Neural cell (in vitro differentiated cells): ENCODE data around the gene METTL6. TPM values are rescaled to one million over a fixed set of nuclear protein-coding genes. Genes with fewer than 3 reads are reported as not detected.

Experiments used
- H2AFZ ChIP-seq: fragments of 200-600, 300-800 bp; sonication (generic), shearing (Covaris generic); 2 replicates; pipeline ENCODE4 v1.6.0; 2014; ENCODE audit warnings: low read depth, mild to moderate bottlenecking, antibody characterized with exemption, low read length, moderate library complexity
- H3F3A ChIP-seq: fragments of 200-600 bp; shearing (Covaris generic); 2 replicates; pipeline ENCODE4 v1.6.1; 2016; ENCODE audit warnings: mild to moderate bottlenecking, moderate library complexity, mixed read lengths, antibody characterized with exemption, low read length; ENCODE audit not compliant: insufficient read depth, poor library complexity, severe bottlenecking
- H3K27ac ChIP-seq: fragments of 200-600, 300-800 bp; sonication (generic), shearing (Covaris generic); 2 replicates; pipeline ENCODE4 v1.5.1; 2014; ENCODE audit warnings: mild to moderate bottlenecking, low read length, moderate library complexity
- H3K27me3 ChIP-seq: fragments of 300-800, 200-600 bp; sonication (generic), shearing (Covaris generic); 2 replicates; pipeline ENCODE4 v1.6.0; 2014; ENCODE audit warnings: mild to moderate bottlenecking, low read depth, low read length, moderate library complexity; ENCODE audit not compliant: insufficient read depth
- H3K36me3 ChIP-seq: fragments of 300-800, 200-600 bp; sonication (generic), shearing (Covaris generic); 2 replicates; pipeline ENCODE4 v1.5.1; 2014; ENCODE audit warnings: mild to moderate bottlenecking, antibody characterized with exemption, low read length, moderate library complexity; ENCODE audit not compliant: insufficient read depth
- H3K4me2 ChIP-seq: fragments of 300-800, 200-600 bp; sonication (generic), shearing (Covaris generic); 2 replicates; pipeline ENCODE4 v1.6.0; 2014; ENCODE audit warnings: mild to moderate bottlenecking, low read length
- H3K4me3 ChIP-seq: fragments of 300-800, 200-600 bp; sonication (generic), shearing (Covaris generic); 2 replicates; pipeline ENCODE4 v1.5.1; 2014; ENCODE audit warnings: mild to moderate bottlenecking, low read length, moderate library complexity
- H3K79me2 ChIP-seq: fragments of 200-600 bp; shearing (Covaris generic); replicated peaks from 2 replicates; pipeline ENCODE4 v1.6.0; 2014; ENCODE audit warnings: mild to moderate bottlenecking, low read length, moderate library complexity; ENCODE audit not compliant: insufficient read depth
- H3K9ac ChIP-seq: fragments of 300-800, 200-600 bp; sonication (generic), shearing (Covaris generic); 2 replicates; pipeline ENCODE4 v1.6.1; 2016; ENCODE audit warnings: mild to moderate bottlenecking, low read length, mixed read lengths
- H3K9me2 ChIP-seq: fragments of 200-600 bp; shearing (Covaris generic); 2 replicates; pipeline ENCODE4 v1.6.1; 2016; ENCODE audit warnings: mild to moderate bottlenecking, low read length, mixed read lengths; ENCODE audit not compliant: insufficient read depth
- H3K9me3 ChIP-seq: fragments of 200-600, 300-800 bp; sonication (generic), shearing (Covaris generic); 2 replicates; pipeline ENCODE4 v1.6.1; 2016; ENCODE audit warnings: mild to moderate bottlenecking, mixed run types, low read length, moderate library complexity, mixed read lengths
- H4K20me1 ChIP-seq: fragments of 200-600 bp; shearing (Covaris generic); 2 replicates; pipeline ENCODE4 v1.6.1; 2016; ENCODE audit warnings: mild to moderate bottlenecking, mixed run types; ENCODE audit not compliant: insufficient read depth
- CTCF ChIP-seq: fragments of 450-650 bp; IDR thresholded peaks from 2 replicates; pipeline ENCODE4 v1.5.1; 2014; ENCODE audit warnings: antibody characterized with exemption, mild to moderate bottlenecking, moderate library complexity; ENCODE audit not compliant: poor library complexity, severe bottlenecking
- EP300 ChIP-seq: fragments of 450-650 bp; conservative IDR thresholded peaks from 2 replicates; pipeline ENCODE4 v1.6.1; 2014; ENCODE audit warnings: antibody characterized with exemption, mild to moderate bottlenecking, moderate library complexity; ENCODE audit not compliant: poor library complexity, severe bottlenecking
- EZH2 ChIP-seq: fragments of 200-600, 300-800 bp; shearing (Covaris generic), sonication (generic); IDR thresholded peaks from 2 replicates; pipeline ENCODE4 v1.6.1; 2014; ENCODE audit warnings: antibody characterized with exemption, low read length, borderline replicate concordance, mild to moderate bottlenecking; ENCODE audit not compliant: insufficient read depth, poor library complexity, severe bottlenecking
- MXI1 ChIP-seq: fragments of 450-650 bp; conservative IDR thresholded peaks from 2 replicates; pipeline ENCODE4 v1.6.1; 2014; ENCODE audit warnings: antibody characterized with exemption, mild to moderate bottlenecking; ENCODE audit not compliant: poor library complexity, severe bottlenecking
- POLR2AphosphoS5 ChIP-seq: IDR thresholded peaks from 2 replicates; pipeline ENCODE4 v1.6.1; 2012
- RAD21 ChIP-seq: fragments of 450-650 bp; conservative IDR thresholded peaks from 2 replicates; pipeline ENCODE4 v1.6.1; 2014; ENCODE audit warnings: antibody characterized with exemption, mild to moderate bottlenecking, moderate library complexity
- REST ChIP-seq: IDR thresholded peaks from 2 replicates; pipeline ENCODE4 v1.6.1; 2012; ENCODE audit warnings: borderline replicate concordance
- SMC3 ChIP-seq: fragments of 450-650 bp; conservative IDR thresholded peaks from 2 replicates; pipeline ENCODE4 v1.6.1; 2014; ENCODE audit warnings: antibody characterized with exemption, mild to moderate bottlenecking, moderate library complexity; ENCODE audit not compliant: poor library complexity
- TAF1 ChIP-seq: IDR thresholded peaks from 2 replicates; pipeline ENCODE4 v1.6.1; 2012; ENCODE audit warnings: low read depth
- polyA plus RNA-seq: library from polyadenylated mRNA; depleted of rRNA; stranded (reverse); fragments of >200 nt; gene quantifications from 2 replicates; pipeline ENCODE4 v1.2.3, GENCODE V29; 2014

Gene METTL6
- polyA plus RNA-seq, 1 donor from 2014 or later = 60.8 TPM

DNA sequence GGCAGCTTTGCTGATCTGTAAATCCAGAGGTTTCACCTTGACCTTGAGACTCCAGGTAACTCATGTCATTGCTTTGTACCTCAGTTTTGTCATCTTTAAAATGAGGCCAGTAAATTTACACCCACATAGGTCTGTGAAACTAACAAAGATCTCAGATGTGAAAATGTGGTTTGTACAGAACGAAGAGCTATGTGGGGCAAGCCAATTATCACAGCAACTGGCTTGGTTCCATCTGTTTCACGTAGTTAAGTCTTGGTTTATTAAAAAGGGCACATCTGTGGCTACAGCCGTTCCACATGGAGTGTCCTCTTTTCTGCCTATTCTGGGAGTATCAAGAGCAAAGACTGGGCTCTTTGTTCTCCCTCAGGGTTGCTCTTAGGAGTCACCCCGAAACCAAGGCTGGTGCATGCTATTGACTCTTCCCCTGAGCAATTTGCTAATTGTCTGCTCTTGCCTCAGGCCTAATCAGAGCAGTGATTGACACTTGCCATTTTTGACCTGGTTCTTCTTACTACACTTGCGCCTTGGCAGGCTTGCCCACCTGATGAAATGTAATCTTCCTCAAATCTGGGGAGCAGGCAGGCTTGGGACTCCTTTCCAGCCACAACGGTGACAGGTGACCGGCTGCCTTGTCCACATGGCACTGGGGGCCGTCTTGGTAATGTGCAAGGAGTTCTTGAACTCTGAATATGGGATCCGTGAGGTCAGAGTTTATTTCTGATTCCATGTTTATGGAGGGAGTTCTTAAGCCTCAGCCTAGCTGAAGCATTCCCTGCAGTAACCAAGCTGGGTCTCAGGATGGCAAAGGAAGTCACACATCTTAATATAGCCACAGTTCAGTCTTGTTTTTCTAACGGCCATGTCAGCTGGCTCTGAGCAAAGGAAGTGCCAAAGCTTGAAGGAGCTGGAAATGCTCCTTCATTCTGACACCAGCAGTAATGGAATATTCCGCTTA is 40.2 kb upstream of the METTL6 start:
- Histone ChIP-seq H3K79me2 (no peaks in the 10 kb centered on the region), H3K9ac (no peak overlapping the region), H3K36me3 (no peaks in the 10 kb centered on the region), H3K4me3 (no peak overlapping the region), H3K27me3 (no peaks in the 10 kb centered on the region), H3K4me2 (no peak overlapping the region), H3F3A (no peaks in the 10 kb centered on the region), H3K9me3 (no peaks in the 10 kb centered on the region), H3K9me2 (no peaks in the 10 kb centered on the region), H2AFZ (no peak overlapping the region), H4K20me1 (no peaks in the 10 kb centered on the region), H3K27ac (no peak overlapping the region)
- TF ChIP-seq TAF1 = no peak
- no peak for TF ChIP-seq CTCF
- no peak for TF ChIP-seq EZH2
- TF ChIP-seq MXI1 = no peak
- TF ChIP-seq SMC3 = no peak
- TF ChIP-seq RAD21 = no peak
- no peak for TF ChIP-seq REST
- no peak for TF ChIP-seq EP300
- TF ChIP-seq POLR2AphosphoS5 = no peak

- H4K20me1 ChIP-seq = no peaks in the 10 kb centered on the region
- TF ChIP-seq SMC3 (no peak), CTCF (no peak), EZH2 (no peak), MXI1 (no peak), TAF1 (no peak), RAD21 (no peak), EP300 (no peak)
- H3K4me2 ChIP-seq = no peak overlapping the region
- H3F3A ChIP-seq = no peaks in the 10 kb centered on the region
- no peak overlapping the region for H2AFZ ChIP-seq
- H3K9me2 ChIP-seq = no peaks in the 10 kb centered on the region
- no peaks in the 10 kb centered on the region for H3K36me3 ChIP-seq
- no peaks in the 10 kb centered on the region for H3K9me3 ChIP-seq
- no peaks in the 10 kb centered on the region for H3K27me3 ChIP-seq
- no peaks in the 10 kb centered on the region for H3K79me2 ChIP-seq
- H3K4me3 ChIP-seq = no peak overlapping the region
- H3K9ac ChIP-seq = no peak overlapping the region
- no peak overlapping the region for H3K27ac ChIP-seq
These were observed 38.7 kb upstream of the METTL6 start for GRCh38 chr3:15465876-15466585.
